ENCODE results near the gene ADGRF1.
"Not testable (repeated sequence)": the region's sequence is repeated elsewhere in the genome, so short reads cannot be mapped to it uniquely, and the experiment has no call there.

Gene ADGRF1

GRCh38 chr6:47061309-47062300 lies 19.5 kb upstream of the ADGRF1 start:
- H3K4me3 ChIP-seq (ENCODE audit: insufficient read depth, low read depth, low read length): no peak overlapping the region
- WGBS, 2 experiments: 86 to 89% methylated on average over 5 of the region's 5 CpGs
- H3K27me3 ChIP-seq (ENCODE audit: control insufficient read depth, insufficient read depth, low read length, poor library complexity, severe bottlenecking): no peaks in the 10 kb centered on the region
- no peak overlapping the region for H3K27ac ChIP-seq (ENCODE audit: insufficient read depth, low read depth, low read length, poor library complexity, severe bottlenecking)
- H3K4me1 ChIP-seq (ENCODE audit: control insufficient read depth, insufficient read depth, low read length): no peaks in the 10 kb centered on the region
- H3K9me3 ChIP-seq (ENCODE audit: control insufficient read depth, low read length): no peaks in the 10 kb centered on the region
- no peaks in the 10 kb centered on the region for H3K36me3 ChIP-seq (ENCODE audit: control insufficient read depth, insufficient read depth, low read length)

- no peaks in the 10 kb centered on the region for H3K4me1 ChIP-seq (ENCODE audit: control insufficient read depth, insufficient read depth, low read length)
- no peaks in the 10 kb centered on the region for H3K27me3 ChIP-seq (ENCODE audit: control insufficient read depth, insufficient read depth, low read length, poor library complexity, severe bottlenecking)
- WGBS, 2 experiments: 88 to 99% methylated on average over 3 to 5 of the region's 5 CpGs
- H3K9me3 ChIP-seq (ENCODE audit: control insufficient read depth, low read length): no peaks in the 10 kb centered on the region
- no peaks in the 10 kb centered on the region for H3K36me3 ChIP-seq (ENCODE audit: control insufficient read depth, insufficient read depth, low read length)
- no peak overlapping the region for H3K4me3 ChIP-seq (ENCODE audit: insufficient read depth, low read depth, low read length)
- no peak overlapping the region for H3K27ac ChIP-seq (ENCODE audit: insufficient read depth, low read depth, low read length, poor library complexity, severe bottlenecking)
These were observed 17.2 kb upstream of the ADGRF1 start for GRCh38 chr6:47059216-47059885.

GRCh38 chr6:47057830-47058540 lies 15.9 kb upstream of the ADGRF1 start:
- Histone ChIP-seq H3K9me3 (ENCODE audit: control insufficient read depth, low read length) (no peaks in the 10 kb centered on the region), H3K27ac (ENCODE audit: insufficient read depth, low read depth, low read length, poor library complexity, severe bottlenecking) (no peak overlapping the region), H3K4me1 (ENCODE audit: control insufficient read depth, insufficient read depth, low read length) (no peaks in the 10 kb centered on the region), H3K36me3 (ENCODE audit: control insufficient read depth, insufficient read depth, low read length) (no peaks in the 10 kb centered on the region), H3K27me3 (ENCODE audit: control insufficient read depth, insufficient read depth, low read length, poor library complexity, severe bottlenecking) (no peaks in the 10 kb centered on the region), H3K4me3 (ENCODE audit: insufficient read depth, low read depth, low read length) (no peak overlapping the region)
- 88 to 96% methylated on average over 1 of the region's 1 CpG for WGBS, 2 experiments

GRCh38 chr6:47056832-47057231 lies 14.7 kb upstream of the ADGRF1 start:
- Histone ChIP-seq H3K27me3 (ENCODE audit: control insufficient read depth, insufficient read depth, low read length, poor library complexity, severe bottlenecking) (no peaks in the 10 kb centered on the region), H3K27ac (ENCODE audit: insufficient read depth, low read depth, low read length, poor library complexity, severe bottlenecking) (no peak overlapping the region), H3K9me3 (ENCODE audit: control insufficient read depth, low read length) (no peaks in the 10 kb centered on the region), H3K36me3 (ENCODE audit: control insufficient read depth, insufficient read depth, low read length) (no peaks in the 10 kb centered on the region), H3K4me3 (ENCODE audit: insufficient read depth, low read depth, low read length) (no peak overlapping the region), H3K4me1 (ENCODE audit: control insufficient read depth, insufficient read depth, low read length) (no peaks in the 10 kb centered on the region)
- 85 to 100% methylated on average over 1 to 2 of the region's 2 CpGs for WGBS, 2 experiments

- H3K36me3 ChIP-seq (ENCODE audit: control insufficient read depth, insufficient read depth, low read length); H3K9me3 ChIP-seq (ENCODE audit: control insufficient read depth, low read length); H3K4me1 ChIP-seq (ENCODE audit: control insufficient read depth, insufficient read depth, low read length); H3K4me3 ChIP-seq (ENCODE audit: insufficient read depth, low read depth, low read length); H3K27me3 ChIP-seq (ENCODE audit: control insufficient read depth, insufficient read depth, low read length, poor library complexity, severe bottlenecking); H3K27ac ChIP-seq (ENCODE audit: insufficient read depth, low read depth, low read length, poor library complexity, severe bottlenecking): not testable (repeated sequence)
- 96% methylated on average over 2 of the region's 2 CpGs for WGBS, 2 experiments
These were observed 12.2 kb upstream of the ADGRF1 start for GRCh38 chr6:47054302-47054701.

DNA sequence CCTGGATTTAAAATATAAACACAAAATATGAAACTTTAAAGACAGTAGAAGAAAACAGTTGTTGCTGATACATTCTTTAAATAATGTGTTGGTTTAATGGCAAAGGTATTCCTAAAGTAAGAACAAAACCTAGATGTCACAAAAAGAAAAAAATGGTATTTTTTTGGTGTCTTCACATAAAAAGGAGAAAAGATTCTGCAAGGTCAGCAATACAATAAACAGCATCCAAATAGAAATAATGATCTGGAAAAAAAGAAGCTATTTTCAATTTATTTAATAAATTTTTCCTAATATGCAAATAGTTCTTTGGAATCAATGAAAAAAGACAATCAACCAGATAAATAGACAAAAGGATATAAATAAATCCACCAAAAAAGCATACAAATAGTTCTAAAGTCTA lies 6.5 kb upstream of the ADGRF1 start:
- Histone ChIP-seq H3K4me1 (ENCODE audit: control insufficient read depth, insufficient read depth, low read length) (no peaks in the 10 kb centered on the region), H3K27ac (ENCODE audit: insufficient read depth, low read depth, low read length, poor library complexity, severe bottlenecking) (no peak overlapping the region), H3K36me3 (ENCODE audit: control insufficient read depth, insufficient read depth, low read length) (no peaks in the 10 kb centered on the region), H3K4me3 (ENCODE audit: insufficient read depth, low read depth, low read length) (no peak overlapping the region), H3K27me3 (ENCODE audit: control insufficient read depth, insufficient read depth, low read length, poor library complexity, severe bottlenecking) (no peaks in the 10 kb centered on the region), H3K9me3 (ENCODE audit: control insufficient read depth, low read length) (no peaks in the 10 kb centered on the region)

GRCh38 chr6:47047479-47048407 lies 5.6 kb upstream of the ADGRF1 start:
- H3K4me3 ChIP-seq (ENCODE audit: insufficient read depth, low read depth, low read length): no peak overlapping the region
- 35 to 37% methylated on average over 9 of the region's 9 CpGs for WGBS, 2 experiments
- H3K9me3 ChIP-seq (ENCODE audit: control insufficient read depth, low read length): no peaks in the 10 kb centered on the region
- H3K27me3 ChIP-seq (ENCODE audit: control insufficient read depth, insufficient read depth, low read length, poor library complexity, severe bottlenecking): no peaks in the 10 kb centered on the region
- no peaks in the 10 kb centered on the region for H3K36me3 ChIP-seq (ENCODE audit: control insufficient read depth, insufficient read depth, low read length)
- H3K4me1 ChIP-seq (ENCODE audit: control insufficient read depth, insufficient read depth, low read length): no peaks in the 10 kb centered on the region
- H3K27ac ChIP-seq (ENCODE audit: insufficient read depth, low read depth, low read length, poor library complexity, severe bottlenecking): no peak overlapping the region

- WGBS, 2 experiments: 82 to 83% methylated on average over 3 of the region's 3 CpGs
- no peak overlapping the region for H3K4me3 ChIP-seq (ENCODE audit: insufficient read depth, low read depth, low read length)
These were observed 5.0 kb upstream of the ADGRF1 start for GRCh38 chr6:47047097-47047478.

DNA sequence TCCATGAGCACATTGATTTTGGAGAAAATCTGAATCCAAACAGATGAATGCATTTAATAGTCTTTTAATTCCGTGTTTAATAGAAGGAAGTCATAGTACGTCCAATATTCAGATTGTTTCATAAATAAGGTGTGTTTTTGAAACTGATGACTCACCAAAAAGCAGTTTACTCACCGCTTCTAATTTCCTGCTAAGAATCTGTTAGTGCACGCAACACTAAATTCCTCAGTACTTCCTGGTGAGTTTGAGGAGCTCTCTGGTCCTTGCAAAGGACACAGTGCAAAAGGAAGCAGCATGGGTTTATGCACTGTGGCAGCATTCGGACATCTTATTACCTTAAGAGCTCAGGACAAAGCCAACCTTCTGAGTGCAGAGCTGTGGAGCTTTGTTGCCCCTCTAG lies 2.3 kb upstream of the ADGRF1 start:
- no peaks in the 10 kb centered on the region for H3K27me3 ChIP-seq (ENCODE audit: control insufficient read depth, insufficient read depth, low read length, poor library complexity, severe bottlenecking)

More at GRCh38 chr6:47047097-47047478, 5.0 kb upstream of the ADGRF1 start:
- Histone ChIP-seq H3K4me1 (ENCODE audit: control insufficient read depth, insufficient read depth, low read length) (no peaks in the 10 kb centered on the region), H3K27me3 (ENCODE audit: control insufficient read depth, insufficient read depth, low read length, poor library complexity, severe bottlenecking) (no peaks in the 10 kb centered on the region), H3K36me3 (ENCODE audit: control insufficient read depth, insufficient read depth, low read length) (no peaks in the 10 kb centered on the region), H3K9me3 (ENCODE audit: control insufficient read depth, low read length) (no peaks in the 10 kb centered on the region), H3K27ac (ENCODE audit: insufficient read depth, low read depth, low read length, poor library complexity, severe bottlenecking) (no peak overlapping the region)

More for the DNA sequence above, 2.3 kb upstream of the ADGRF1 start:
- H3K4me1 ChIP-seq (ENCODE audit: control insufficient read depth, insufficient read depth, low read length): no peaks in the 10 kb centered on the region
- WGBS, 2 experiments: 78 to 84% methylated on average over 5 of the region's 5 CpGs
- no peak overlapping the region for H3K27ac ChIP-seq (ENCODE audit: insufficient read depth, low read depth, low read length, poor library complexity, severe bottlenecking)
- H3K36me3 ChIP-seq (ENCODE audit: control insufficient read depth, insufficient read depth, low read length): no peaks in the 10 kb centered on the region
- no peaks in the 10 kb centered on the region for H3K9me3 ChIP-seq (ENCODE audit: control insufficient read depth, low read length)
- no peak overlapping the region for H3K4me3 ChIP-seq (ENCODE audit: insufficient read depth, low read depth, low read length)

All from ectodermal cell (in vitro differentiated cells).